ENCODE data around the gene EIF3K.
"Not testable (repeated sequence)": the region's sequence is repeated elsewhere in the genome, so short reads cannot be mapped to it uniquely, and the experiment has no call there.

EIF3K gene

DNA sequence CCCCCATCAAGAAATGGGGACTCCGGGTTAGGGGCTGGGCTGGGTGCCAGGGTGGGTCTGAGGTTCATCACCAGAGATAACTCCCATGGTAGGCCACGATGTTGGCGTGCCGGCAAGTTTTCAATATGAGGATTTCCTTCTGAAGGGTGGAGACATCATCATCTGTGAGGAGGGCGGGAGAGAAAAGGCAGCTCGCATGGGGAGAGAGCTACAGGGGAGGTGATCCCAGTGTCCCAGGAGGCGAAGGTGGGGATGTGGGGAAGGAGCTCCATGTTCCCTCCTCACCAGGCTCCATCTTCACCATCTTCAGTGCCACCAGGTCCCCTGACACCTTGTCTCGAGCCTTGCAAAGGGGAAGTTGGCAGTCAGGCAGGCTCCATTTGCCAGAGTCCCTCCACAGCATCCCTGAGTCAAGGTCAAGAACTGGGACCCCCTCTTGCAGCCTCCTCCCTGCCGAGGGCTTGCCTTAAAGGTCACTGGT, 1.7 kb upstream of the EIF3K start:
- no peak overlapping the region for H3K27ac ChIP-seq
- DNase-seq (ENCODE audit: low read depth, low spot score), result no peak

DNA sequence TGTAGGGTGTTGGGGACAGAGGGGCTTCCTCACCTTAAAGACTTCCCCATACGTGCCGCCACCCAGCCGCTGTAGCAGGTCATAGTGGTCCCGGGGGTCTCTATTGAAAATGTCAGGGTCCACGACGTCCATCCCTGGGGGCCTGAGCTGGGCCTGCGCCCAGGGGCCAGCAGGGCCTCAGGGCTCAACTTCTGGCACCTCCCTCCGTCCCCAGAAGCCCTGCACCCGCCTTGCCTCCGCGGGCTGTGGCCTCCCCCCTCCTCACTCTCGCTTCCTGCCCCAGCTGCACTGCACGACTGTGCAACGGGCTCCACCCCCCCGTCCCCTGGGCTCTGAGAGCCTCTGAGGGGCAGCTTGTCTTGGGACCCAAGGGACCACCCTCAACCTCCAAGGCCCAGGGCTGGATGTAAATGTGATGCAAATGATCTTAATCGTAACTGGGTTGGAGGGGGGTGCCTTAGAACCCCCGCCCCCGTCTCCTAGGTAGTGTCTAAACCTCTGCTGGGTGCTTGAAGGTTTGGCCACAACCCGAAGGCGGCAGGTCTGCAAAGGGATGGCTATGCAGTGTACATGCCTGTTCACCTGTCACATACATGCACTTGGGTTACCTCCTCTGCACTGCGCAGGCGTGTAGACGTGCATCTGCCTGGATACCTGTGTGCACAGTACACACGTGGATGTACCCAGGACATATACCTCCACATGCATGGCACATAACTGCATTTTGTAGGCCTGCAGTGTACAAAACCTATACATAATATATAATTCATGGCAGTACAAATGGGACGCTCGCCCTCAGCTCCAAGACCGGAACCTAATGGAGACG, 1.0 kb upstream of the EIF3K start, which contains the start of gene MAP4K1:
TSS of gene MAP4K1 (minus strand) at position 190 of the 826 bp plus-strand sequence. CDS start at position 132, 58 bp downstream.
- H3K27ac ChIP-seq, result peak within 1 kb of the TSS; percentile 65
- no peak for DNase-seq (ENCODE audit: low read depth, low spot score)

DNA sequence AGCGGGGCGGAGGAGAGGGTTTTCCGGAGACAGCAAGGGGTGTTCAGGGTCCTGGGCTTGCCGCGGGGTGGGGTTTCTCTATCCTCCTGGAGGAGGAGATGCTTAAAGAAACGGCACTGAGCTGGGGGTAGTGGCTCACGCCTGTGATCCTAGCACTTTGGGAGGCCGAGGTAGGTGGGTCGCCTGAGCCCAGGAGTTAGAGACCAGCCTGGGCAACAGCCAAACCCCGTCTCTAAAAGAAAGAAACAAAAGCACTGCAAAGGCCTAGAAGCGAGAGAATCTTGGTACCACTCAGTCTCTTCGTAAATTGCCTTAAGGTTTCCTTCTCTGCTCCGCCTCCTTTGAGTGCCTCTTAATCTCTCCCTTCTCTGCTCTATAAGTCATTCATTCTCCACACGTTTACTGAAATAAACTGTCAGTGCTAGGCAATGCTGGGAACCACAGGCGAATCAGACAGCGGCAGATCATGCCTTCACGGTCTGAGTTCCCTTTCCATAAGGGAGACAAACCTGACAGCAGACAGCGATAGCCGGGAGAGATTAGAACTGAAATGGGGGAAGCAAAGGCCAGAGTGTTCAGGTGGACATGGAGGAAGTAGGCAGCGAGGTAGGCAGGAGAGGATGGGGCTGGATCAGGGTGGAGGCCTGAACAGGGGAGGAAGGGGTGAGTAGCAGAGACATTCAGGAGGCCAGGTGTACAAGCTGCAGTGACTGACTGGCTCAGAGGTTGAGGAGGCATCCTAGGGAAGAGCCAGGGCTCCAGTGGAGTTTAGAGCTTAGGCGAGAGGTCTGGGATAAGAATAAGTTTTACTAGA, 580 bp downstream of the EIF3K start:
- no peak for DNase-seq (ENCODE audit: low read depth, low spot score)
- H3K27ac ChIP-seq, result peak overlapping the region; percentile 65

DNA sequence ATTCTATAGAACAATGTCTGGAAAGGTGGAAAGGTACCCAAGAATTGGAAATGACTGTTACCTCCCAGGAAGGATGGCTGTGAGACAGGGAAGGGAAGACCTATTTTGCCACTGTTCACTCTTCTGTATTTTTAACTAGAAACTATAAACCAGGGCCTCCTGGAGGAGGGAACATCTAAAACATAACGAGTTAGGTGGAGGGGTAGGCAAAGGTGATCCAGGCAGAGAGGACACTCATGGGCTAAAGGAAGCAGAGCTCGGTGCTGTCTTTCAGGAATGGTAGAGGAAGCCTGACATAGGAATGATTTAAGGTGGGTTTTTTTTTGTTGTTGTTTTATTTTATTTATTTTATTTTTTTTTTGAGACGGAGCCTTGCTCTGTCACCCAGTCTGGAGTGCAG, 5.8 kb downstream of the EIF3K start:
- H3K27ac ChIP-seq, result no peak overlapping the region
- no peak for DNase-seq (ENCODE audit: low read depth, low spot score)

DNA sequence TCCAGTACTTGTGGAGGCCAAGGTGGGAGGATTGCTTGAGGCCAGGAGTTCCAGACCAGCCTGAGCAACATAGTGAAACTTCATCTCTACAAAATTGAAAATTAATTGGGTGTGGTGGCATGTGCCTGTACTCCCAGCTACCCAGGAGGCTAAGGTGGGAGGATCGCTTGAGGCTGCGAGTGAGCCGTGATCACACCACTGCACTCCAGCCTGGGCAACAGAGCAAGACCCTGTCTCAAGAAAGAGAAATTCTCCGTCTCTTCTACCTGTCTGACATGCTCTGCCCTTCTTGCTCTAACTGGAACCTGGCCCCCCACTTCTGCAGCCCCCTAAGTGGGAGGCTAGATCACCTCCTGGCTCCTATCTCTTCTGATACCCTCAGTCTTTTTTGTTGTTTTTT, 7.4 kb downstream of the EIF3K start:
- no peak overlapping the region for H3K27ac ChIP-seq
- no peak for DNase-seq (ENCODE audit: low read depth, low spot score)

DNA sequence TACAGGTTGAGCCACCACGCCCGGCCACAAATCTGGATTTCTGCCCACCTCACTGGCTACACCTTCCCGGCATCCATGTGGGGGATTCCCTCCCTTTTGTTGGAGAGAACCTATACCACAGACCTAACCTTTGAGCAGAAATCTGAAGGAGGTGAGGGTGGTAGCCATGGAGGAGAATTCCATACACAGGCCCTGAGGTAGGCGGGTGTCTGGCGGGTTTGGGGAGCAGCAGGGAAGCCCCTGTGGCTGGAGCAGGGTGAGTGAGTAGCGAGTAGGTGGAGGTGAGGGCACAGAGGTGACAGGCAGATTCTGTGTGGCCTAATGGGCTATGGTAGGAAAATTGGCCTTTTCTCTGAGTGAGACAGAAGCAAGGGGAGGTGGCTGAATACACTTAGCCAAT, 10.6 kb downstream of the EIF3K start:
- no peak for DNase-seq (ENCODE audit: low read depth, low spot score)

DNA sequence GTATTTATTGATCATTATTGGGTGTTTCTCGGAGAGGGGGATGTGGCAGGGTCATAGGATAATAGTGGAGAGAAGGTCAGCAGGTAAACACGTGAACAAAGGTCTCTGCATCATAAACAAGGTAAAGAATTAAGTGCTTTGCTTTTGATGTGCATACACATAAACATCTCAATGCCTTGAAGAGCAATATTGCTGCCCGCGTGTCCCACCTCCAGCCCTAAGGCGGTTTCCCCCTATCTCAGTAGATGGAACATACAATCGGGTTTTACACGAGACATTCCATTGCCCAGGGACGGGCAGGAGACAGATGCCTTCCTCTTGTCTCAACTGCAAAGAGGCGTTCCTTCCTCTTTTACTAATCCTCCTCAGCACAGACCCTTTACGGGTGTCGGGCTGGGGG, 12.3 kb downstream of the EIF3K start:
- peak overlapping the region; percentile 70 for H3K27ac ChIP-seq
- not testable (repeated sequence) for DNase-seq (ENCODE audit: low read depth, low spot score)

More for the DNA sequence above, 10.6 kb downstream of the EIF3K start:
- H3K27ac ChIP-seq, result no peak overlapping the region

DNA sequence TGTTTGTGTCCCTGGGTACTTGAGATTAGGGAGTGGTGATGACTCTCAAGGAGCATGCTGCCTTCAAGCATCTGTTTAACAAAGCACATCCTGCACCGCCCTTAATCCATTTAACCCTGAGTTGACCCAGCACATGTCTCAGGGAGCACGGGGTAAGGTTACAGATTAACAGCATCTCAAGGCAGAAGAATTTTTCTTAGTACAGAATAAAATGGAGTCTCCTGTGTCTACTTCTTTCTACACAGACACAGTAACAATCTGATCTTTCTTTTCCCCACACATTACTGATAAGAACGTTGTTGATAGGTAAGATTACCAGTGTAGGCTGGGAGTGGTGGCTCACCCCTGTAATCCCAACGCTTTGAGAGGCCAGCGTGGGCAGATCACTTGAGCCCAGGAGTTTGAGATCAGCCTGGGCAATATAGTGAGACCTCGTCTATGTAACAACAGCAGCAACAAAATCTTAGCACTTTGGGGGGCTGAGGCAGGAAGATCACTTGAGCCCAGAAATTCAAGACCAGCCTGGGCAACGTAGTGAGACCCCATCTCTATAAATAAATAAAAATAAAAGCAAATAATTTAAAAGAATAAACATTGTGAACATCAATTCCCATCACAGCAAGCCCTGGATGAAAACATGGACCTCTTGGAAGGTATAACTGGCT, 13.0 kb downstream of the EIF3K start:
- peak overlapping the region; percentile 70 for H3K27ac ChIP-seq
- not testable (repeated sequence) for DNase-seq (ENCODE audit: low read depth, low spot score)

DNA sequence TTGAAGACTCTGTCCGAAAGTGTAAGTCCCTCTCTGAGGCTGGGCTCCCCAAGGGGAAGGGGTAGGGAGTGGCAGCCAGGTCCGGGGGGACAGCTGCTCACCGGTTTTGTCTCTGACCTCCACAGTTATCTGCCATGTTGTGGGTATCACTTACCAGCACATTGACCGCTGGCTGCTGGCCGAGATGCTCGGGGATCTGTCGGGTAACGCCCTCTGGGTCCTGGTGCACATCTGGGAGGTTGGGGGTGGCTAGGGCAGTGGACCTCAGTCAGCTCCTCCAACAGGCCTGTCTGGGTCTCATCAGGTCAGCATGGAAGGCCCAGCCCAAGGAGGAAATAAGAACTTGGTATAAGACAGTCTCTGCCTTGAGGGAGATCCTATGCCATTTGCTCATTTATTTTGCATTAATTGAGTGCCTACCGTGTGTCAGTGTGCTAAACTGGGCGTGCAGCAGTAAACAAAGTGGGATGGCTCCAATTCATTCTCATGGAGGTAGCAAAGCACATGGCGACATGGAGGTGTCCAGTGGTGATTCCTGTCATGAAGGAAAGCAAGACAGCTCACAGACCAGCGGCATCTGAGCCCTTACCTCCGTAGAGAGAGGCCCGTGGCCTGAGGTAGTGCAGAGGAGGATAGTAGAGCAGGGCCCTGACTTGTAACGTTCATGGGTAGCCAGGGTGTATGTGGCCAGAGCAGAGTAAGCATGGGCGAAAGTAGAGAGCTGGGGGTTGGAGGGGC, 13.7 kb downstream of the EIF3K start:
- peak overlapping the region; percentile 70 for H3K27ac ChIP-seq
- DNase-seq (ENCODE audit: low read depth, low spot score), result no peak

DNA sequence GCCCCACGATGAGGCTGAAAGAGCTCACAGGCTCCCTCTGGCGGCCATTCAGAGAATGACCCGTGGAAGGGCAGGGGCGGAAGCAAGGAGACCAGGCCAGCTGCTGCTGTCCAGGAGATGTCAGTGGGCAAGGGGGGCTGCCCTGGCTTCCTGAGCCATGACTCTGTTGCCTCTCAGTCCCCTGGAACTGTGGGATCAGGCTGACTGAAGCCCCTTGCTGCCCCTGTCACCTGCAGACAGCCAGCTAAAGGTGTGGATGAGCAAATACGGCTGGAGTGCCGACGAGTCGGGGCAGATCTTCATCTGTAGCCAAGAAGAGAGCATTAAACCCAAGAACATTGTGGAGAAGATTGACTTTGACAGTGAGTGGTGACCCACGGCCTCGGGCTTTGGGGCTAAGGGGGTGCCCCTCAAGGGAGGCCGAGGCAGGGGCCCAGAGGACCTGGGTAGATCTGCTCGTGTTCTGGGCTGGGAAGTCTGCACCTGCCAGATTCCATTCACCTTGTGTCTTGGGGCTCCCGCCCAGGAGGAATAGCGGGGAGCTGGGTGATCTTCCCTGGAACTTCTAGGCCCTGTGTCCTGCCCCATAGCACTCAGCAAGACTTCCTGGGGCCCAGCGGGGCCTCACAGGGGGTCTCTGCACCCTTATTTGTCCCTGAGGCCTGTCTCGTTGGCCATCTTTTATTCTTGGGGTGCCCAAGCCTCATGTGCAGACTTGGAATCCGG, 15.9 kb downstream of the EIF3K start:
- no peak for DNase-seq (ENCODE audit: low read depth, low spot score)
- peak overlapping the region; percentile 84 for H3K27ac ChIP-seq

DNA sequence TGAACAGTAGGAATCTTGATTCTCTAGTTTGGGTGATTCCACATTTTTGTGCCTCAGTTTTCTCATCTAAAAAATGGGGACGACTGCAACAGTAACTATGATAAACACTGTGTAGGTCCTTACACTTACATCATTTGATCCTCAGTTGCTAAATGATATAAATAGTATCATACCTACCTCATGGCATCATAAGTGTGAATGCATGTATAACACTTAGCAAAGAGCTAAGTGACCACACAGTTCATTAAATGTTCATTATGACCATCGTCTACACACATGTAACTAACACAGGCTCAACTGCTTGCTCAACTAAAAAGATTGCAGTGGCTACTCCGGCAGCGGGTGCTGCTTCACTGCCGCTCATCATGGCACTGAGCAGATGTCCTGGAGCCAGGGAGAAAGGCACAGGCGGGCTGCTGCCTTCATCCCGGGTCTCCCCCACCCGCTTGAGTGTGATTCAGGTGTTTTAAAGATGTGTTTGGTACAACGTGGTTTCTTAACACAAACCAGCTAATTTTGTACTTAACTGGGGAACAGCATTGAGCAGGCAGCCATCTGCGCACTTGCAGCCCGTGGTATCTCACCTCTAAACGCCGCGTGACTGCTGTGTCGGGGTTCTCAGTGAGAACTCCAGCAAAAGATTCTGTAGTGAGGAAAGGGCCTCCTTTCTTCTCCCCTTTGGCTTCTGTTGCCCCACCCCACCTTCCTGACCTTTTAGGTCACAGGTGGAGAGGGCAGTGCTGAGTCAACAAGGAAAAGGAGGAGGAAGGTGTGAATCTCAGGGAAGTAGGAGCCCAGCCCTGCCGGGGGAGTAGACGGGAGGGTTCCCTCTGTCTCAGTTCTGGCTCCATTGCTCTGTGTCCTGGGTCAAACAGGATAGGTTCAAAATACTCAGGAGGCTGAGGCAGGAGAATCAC, 16.8 kb downstream of the EIF3K start:
- no peak for DNase-seq (ENCODE audit: low read depth, low spot score)
- H3K27ac ChIP-seq, result peak overlapping the region; percentile 84

DNA sequence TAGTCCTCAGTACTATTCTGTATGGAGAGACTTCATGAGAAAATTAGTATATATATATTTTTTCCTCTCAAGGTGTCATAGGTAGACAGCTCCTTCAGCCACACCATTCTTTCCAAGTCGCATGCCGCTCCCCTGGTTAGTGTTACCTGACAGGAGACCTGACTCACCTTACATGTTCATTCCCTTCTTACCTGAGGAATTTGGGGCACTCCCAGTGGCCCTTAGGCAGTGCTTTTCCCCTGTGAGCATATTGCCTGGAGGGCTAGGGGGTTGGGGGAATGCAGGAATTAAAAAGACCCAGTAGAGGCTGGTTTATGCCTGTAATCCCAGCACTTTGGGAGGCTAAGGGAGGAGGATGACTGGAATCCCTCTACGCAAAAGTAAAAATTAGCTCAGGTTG, 19.5 kb downstream of the EIF3K start:
- no peak for DNase-seq (ENCODE audit: low read depth, low spot score)
- H3K27ac ChIP-seq, result peak overlapping the region; percentile 84

DNA sequence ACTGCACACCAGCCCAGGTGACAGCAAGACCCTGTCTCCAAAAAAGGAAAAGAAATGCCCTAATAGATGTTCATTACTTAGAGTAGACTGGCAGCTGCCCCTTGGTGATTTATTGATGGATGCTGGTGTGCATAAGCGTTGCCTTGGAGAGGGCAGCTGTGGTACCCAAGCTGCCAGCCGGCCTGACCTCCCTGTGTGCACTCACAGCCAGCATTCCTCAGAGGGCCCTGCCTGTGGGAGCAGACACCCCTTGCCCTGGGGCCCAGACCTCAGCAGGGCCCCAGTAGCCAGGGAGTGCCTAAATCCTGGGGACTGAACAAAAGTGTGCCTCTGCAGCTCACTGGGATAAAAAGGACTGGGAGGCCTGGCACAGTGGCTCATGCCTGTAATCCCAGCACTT, 20.7 kb downstream of the EIF3K start:
- H3K27ac ChIP-seq, result peak overlapping the region; percentile 84

DNA sequence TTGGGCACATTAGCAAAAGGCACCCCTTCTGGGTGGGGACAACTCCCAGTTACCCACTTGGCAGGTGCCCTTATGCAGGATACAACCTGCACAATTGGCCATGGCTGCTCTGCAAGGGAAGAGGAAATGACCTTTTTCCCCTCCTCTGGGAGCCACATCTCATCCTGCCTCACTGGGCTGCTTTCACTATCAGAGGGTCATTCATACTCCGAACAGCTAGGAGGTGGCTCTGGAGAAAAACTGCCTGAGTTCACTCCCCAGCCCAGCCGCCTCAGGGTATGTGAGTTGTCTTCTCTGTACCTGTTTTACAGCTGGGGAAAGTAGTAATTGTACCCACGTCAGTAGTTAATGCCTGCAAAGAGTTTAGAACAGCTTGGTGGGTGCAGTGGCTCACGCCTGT, 21.4 kb downstream of the EIF3K start:
- peak overlapping the region; percentile 84 for H3K27ac ChIP-seq
- no peak for DNase-seq (ENCODE audit: low read depth, low spot score)

More for the DNA sequence above, 20.7 kb downstream of the EIF3K start:
- no peak for DNase-seq (ENCODE audit: low read depth, low spot score)

DNA sequence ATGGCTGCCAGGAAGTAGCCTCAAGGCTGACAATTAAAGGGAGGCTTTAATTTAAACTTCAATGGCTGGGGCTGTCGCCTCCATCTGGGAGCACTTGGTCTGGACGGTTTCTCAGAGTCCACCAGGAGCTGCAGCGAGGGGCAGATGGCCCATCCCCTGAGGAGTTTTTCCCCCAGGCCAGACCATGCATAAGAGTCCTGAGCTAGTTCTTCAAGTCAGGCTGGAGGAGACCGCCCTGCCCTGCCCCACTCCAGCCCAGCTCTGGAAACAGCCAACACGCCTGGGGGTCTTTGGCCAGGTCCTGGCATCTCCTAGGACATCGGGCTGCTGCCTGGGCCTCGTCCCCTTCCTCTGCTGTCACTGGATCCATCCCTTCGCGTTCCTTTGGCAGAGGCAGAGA, 23.2 kb downstream of the EIF3K start:
- no peak overlapping the region for H3K27ac ChIP-seq
- no peak for DNase-seq (ENCODE audit: low read depth, low spot score)

DNA sequence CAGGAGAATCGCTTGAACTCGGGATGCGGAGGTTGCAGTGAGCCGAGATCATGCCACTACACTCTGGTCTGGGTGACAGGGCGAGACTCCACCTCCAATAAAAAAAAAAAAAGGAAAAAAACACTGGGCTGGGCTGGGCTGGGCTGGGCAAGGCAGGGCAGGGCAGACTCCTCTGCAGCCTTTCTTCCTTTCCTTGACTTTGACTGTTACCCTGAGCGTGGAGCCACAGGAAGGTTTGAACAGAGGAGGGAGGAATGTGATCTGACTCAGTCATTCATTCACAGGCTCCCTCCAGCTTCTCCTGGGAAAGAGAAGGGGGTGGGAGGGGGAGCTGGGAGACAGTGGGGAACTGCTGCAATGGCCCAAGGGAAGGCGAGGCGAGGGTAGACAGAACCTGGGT, 25.7 kb downstream of the EIF3K start:
- H3K27ac ChIP-seq, result peak overlapping the region; percentile 50
- DNase-seq (ENCODE audit: low read depth, low spot score), result no peak

DNA sequence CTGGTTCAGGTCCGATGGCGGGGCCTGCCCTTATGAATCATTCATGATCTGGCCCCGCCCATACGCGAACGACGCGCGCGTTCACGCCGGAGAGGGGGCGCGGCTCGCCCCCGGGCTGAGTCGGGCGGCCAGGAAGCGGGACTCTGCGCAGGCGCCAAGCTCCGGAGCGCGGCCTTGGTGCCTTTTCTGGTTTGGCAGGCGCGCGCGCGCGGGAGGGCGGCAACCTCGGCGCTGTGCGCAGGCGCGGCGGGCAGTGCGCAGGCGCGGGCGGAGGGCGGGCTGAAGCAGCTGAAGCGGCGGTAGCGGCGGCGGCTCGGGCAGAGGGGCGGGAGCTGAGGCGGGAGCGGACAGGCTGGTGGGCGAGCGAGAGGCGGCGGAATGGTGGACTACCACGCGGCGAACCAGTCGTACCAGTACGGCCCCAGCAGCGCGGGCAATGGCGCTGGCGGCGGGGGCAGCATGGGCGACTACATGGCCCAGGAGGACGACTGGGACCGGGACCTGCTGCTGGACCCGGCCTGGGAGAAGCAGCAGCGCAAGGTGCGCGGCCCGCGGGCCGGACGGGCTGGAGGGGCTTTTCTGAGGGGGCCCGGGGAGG, 28.5 kb downstream of the EIF3K start, which contains the start of gene ACTN4:
TSS of gene ACTN4 (plus strand) at position 282 of the 598 bp plus-strand sequence. CDS start at position 379, 97 bp downstream.
- peak within 1 kb of the TSS; percentile 99 for H3K27ac ChIP-seq
- DNase-seq (ENCODE audit: low read depth, low spot score), result peak; percentile 72

Measured in epithelial cell of prostate (primary cell).